GM12878 (cell line): ENCODE data around the gene OVOL3. TPM values are rescaled to one million over a fixed set of nuclear protein-coding genes. Genes with fewer than 3 reads are reported as not detected.

Source experiments
- CHD2 ChIP-seq: IDR thresholded peaks from 2 replicates; pipeline ENCODE4 v1.6.1; 2011; ENCODE audit warnings: low read depth, low read length, improper control_type of control experiment, borderline replicate concordance
- CREM ChIP-seq: IDR thresholded peaks from 2 replicates; pipeline ENCODE4 v1.6.1; 2014; ENCODE audit warnings: antibody characterized with exemption, low read depth
- E2F4 ChIP-seq: IDR thresholded peaks from 2 replicates; pipeline ENCODE4 v1.6.1; 2012; ENCODE audit warnings: low read depth, low read length, improper control_type of control experiment
- EP300 ChIP-seq, 2 experiments: fragments of 150-350 bp in 1 of 2; IDR thresholded peaks; 2 replicates each; pipeline ENCODE4 v1.6.1; 2011 to 2012; ENCODE audit warnings: low read depth in 2 of 2, low read length in 2 of 2, borderline replicate concordance in 1 of 2, improper control_type of control experiment in 1 of 2, inconsistent platforms in 1 of 2; ENCODE audit not compliant: control insufficient read depth in 1 of 2
- FOS ChIP-seq: IDR thresholded peaks from 3 replicates; pipeline ENCODE4 v1.6.1; 2011; ENCODE audit warnings: borderline replicate concordance; ENCODE audit not compliant: insufficient read length; ENCODE audit errors: extremely low read depth
- HSF1 ChIP-seq: fragments of 150-350 bp; IDR thresholded peaks from 2 replicates; pipeline ENCODE4 v1.6.1; 2014; ENCODE audit warnings: mild to moderate bottlenecking, low read depth, low read length
- IKZF1 ChIP-seq: fragments of 450-650 bp; conservative IDR thresholded peaks from 2 replicates; pipeline ENCODE4 v1.6.1; 2017; ENCODE audit warnings: antibody characterized with exemption, mild to moderate bottlenecking
- JUND ChIP-seq: IDR thresholded peaks from 2 replicates; pipeline ENCODE4 v1.6.1; 2012; ENCODE audit warnings: low read depth, mild to moderate bottlenecking, low read length, improper control_type of control experiment, moderate library complexity
- MEF2B ChIP-seq: fragments of 450-650 bp; IDR thresholded peaks from 2 replicates; pipeline ENCODE4 v1.6.1; 2018; ENCODE audit warnings: mild to moderate bottlenecking, moderate library complexity; ENCODE audit not compliant: partially characterized antibody, poor library complexity, severe bottlenecking
- MXI1 ChIP-seq: fragments of 150-350 bp; IDR thresholded peaks from 2 replicates; pipeline ENCODE4 v1.6.1; 2011; ENCODE audit warnings: low read depth, mild to moderate bottlenecking, inconsistent platforms, low read length, improper control_type of control experiment
- NR2C2 ChIP-seq: IDR thresholded peaks from 2 replicates; pipeline ENCODE4 v1.6.1; 2011; ENCODE audit warnings: borderline replicate concordance, low read depth; ENCODE audit not compliant: control insufficient read depth, insufficient read length
- PAX8 ChIP-seq: fragments of 450-650 bp; IDR thresholded peaks from 2 replicates; pipeline ENCODE4 v1.6.1; 2017; ENCODE audit warnings: mild to moderate bottlenecking, moderate library complexity
- PBX3 ChIP-seq: IDR thresholded peaks from 2 replicates; pipeline ENCODE4 v1.6.1; 2011; ENCODE audit warnings: mild to moderate bottlenecking, low read depth, low read length, moderate library complexity; ENCODE audit not compliant: insufficient replicate concordance
- RBBP5 ChIP-seq: fragments of 200-600 bp; sonication (generic); conservative IDR thresholded peaks from 2 replicates; pipeline ENCODE4 v1.6.1; 2016
- YY1 ChIP-seq: IDR thresholded peaks from 2 replicates; pipeline ENCODE4 v1.6.1; 2011; ENCODE audit warnings: low read depth, mild to moderate bottlenecking, low read length
- ZNF207 ChIP-seq: fragments of 450-650 bp; IDR thresholded peaks from 2 replicates; pipeline ENCODE4 v1.6.1; 2014; ENCODE audit warnings: antibody characterized with exemption, mild to moderate bottlenecking, borderline replicate concordance
- ZSCAN29 ChIP-seq: fragments of 450-650 bp; IDR thresholded peaks from 2 replicates; pipeline ENCODE4 v1.6.1; 2017; ENCODE audit warnings: mild to moderate bottlenecking, moderate library complexity
- polyA plus RNA-seq, 11 experiments: library from polyadenylated mRNA; depleted of rRNA in 4 of 11; unstranded in 6 of 11; stranded (reverse) in 5 of 11; fragments of >200 nt; fragmentation: Nextera tagmentation in 4 of 11; fragmentation: Illumina TruSeq in 1 of 11; extraction: Ambion mirVana in 4 of 11; extraction: Trizol in 1 of 11; gene quantifications; 1 replicate in 1 of 11; 2 replicates in 10 of 11; pipeline versions ENCODE4 v1.2.1 to v1.2.3, GENCODE V29; 2011 to 2016; ENCODE audit warnings: inconsistent platforms in 2 of 11, missing spikeins in 2 of 11, low read depth in 1 of 11
- total RNA-seq, 4 experiments: library from RNA; depleted of rRNA in 3 of 4; stranded (reverse); fragments of >200 nt in 3 of 4; fragmentation: Illumina TruSeq in 1 of 4; extraction: Trizol in 1 of 4; gene quantifications; 2 replicates each; pipeline versions ENCODE4 v1.2.1 to v1.2.3, GENCODE V29; 2013 to 2021
- TF ChIP-seq, protein P1 (sequence below): fragments of 450-650 bp; IDR thresholded peaks from 2 replicates; pipeline ENCODE4 v1.6.1; 2016; ENCODE audit warnings: mild to moderate bottlenecking
- TF ChIP-seq, protein P2 (sequence below): IDR thresholded peaks from 2 replicates; pipeline ENCODE4 v1.6.1; 2012; ENCODE audit warnings: mild to moderate bottlenecking, low read depth, low read length

OVOL3 gene
- total and polyA plus RNA-seq, 10 of the 15 experiments (the other 5 are each of a cell fraction or from before 2014, with no cell fraction given): 0.43 TPM; not detected in 9

DNA sequence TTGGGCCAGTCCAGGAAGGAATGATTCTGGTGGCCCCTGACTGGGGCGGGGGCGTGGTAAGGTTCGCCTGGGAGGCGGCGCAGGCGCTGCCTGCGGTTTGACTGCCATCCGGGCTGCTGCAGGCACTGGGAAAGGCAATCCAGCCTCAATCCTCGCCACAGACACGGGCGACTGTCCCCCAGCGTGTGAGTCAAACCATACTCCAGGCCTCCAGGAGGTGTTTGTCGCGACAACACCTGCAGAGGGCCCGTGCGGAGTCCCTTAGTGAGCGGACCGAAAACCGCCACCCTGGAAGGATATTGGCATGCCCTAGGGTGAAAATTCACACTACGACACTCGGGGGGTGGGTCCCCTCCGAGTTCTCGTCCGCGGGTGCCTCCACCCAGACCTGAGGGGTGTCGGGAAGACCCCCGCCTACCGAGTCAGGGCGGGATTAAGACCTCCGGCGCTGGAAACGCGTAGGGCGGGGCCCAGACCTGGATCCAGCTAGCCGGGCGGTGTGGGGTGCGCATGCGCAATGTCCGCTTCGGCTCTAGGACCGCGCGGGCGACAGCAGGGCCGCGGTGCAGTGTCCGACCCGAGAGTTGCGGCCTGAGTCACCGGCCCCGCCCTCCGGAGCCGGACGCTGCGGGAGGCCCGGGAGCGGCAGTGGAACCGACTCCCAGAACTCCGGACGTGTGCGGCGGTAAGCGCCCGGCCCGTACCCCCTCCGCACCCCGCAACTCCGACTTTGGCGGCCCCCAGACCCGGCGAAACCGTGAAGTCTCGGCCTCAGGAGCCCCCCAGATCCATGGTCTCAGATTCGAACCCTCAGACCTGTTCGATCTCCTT, 28.7 kb downstream of the OVOL3 start, which contains the start of gene CAPNS1 (continued):
- TF ChIP-seq PBX3: no peak
- peak; percentile 78 for TF ChIP-seq MXI1
- no peak for TF ChIP-seq PAX8
- no peak for TF ChIP-seq HSF1
- TF ChIP-seq EP300 (IDR thresholded peaks at IDR 0.05; ENCODE audit: borderline replicate concordance in 1 of 2, control insufficient read depth in 1 of 2, low read depth in 2 of 2, low read length in 2 of 2): peak; percentile 36 to 41; a peak in 2 of 4 replicates
- TF ChIP-seq, protein P1, sequence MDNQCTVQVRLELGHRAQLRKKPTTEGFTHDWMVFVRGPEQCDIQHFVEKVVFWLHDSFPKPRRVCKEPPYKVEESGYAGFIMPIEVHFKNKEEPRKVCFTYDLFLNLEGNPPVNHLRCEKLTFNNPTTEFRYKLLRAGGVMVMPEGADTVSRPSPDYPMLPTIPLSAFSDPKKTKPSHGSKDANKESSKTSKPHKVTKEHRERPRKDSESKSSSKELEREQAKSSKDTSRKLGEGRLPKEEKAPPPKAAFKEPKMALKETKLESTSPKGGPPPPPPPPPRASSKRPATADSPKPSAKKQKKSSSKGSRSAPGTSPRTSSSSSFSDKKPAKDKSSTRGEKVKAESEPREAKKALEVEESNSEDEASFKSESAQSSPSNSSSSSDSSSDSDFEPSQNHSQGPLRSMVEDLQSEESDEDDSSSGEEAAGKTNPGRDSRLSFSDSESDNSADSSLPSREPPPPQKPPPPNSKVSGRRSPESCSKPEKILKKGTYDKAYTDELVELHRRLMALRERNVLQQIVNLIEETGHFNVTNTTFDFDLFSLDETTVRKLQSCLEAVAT: no peak
- TF ChIP-seq RBBP5: no peak
- TF ChIP-seq CREM: peak; percentile 73
- peak; percentile 80; the same call in 1 of the 2 replicates for TF ChIP-seq ZNF207
- TF ChIP-seq, protein P2, sequence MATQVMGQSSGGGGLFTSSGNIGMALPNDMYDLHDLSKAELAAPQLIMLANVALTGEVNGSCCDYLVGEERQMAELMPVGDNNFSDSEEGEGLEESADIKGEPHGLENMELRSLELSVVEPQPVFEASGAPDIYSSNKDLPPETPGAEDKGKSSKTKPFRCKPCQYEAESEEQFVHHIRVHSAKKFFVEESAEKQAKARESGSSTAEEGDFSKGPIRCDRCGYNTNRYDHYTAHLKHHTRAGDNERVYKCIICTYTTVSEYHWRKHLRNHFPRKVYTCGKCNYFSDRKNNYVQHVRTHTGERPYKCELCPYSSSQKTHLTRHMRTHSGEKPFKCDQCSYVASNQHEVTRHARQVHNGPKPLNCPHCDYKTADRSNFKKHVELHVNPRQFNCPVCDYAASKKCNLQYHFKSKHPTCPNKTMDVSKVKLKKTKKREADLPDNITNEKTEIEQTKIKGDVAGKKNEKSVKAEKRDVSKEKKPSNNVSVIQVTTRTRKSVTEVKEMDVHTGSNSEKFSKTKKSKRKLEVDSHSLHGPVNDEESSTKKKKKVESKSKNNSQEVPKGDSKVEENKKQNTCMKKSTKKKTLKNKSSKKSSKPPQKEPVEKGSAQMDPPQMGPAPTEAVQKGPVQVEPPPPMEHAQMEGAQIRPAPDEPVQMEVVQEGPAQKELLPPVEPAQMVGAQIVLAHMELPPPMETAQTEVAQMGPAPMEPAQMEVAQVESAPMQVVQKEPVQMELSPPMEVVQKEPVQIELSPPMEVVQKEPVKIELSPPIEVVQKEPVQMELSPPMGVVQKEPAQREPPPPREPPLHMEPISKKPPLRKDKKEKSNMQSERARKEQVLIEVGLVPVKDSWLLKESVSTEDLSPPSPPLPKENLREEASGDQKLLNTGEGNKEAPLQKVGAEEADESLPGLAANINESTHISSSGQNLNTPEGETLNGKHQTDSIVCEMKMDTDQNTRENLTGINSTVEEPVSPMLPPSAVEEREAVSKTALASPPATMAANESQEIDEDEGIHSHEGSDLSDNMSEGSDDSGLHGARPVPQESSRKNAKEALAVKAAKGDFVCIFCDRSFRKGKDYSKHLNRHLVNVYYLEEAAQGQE: no peak
- peak; percentile 95 for TF ChIP-seq IKZF1
- peak; percentile 53 for TF ChIP-seq YY1
- peak; percentile 57; the same call in 1 of the 2 replicates for TF ChIP-seq JUND
- no peak for TF ChIP-seq FOS
- TF ChIP-seq ZSCAN29: no peak
- 0 out of 2 replicates have a peak, but pooled peaks have one; percentile 7 for TF ChIP-seq E2F4
- TF ChIP-seq NR2C2: no peak
- TF ChIP-seq MEF2B: peak; percentile 54
- 0 out of 2 replicates have a peak, but pooled peaks have one; percentile 29 for TF ChIP-seq CHD2
